Measurements from ENCODE around the gene GPR146.

DNA sequence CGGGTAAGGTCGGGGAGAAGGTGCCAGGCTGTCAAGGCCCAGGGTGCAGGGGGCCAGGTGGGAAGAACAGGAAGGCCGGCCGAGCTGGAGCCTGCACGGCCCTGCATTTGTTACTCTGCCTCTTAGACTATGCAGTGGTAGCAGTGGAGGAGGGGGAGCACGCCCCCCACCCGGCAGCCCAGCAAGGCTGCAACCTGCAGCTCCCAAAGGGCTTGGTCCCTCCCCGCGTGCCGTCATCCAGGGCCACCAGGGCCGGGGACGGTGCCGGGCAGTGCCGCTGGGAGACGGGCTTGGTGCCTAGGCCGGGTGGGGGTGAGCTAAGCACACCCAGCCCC, 36.5 kb downstream of the GPR146 start:
- TF ChIP-seq CTCF (IDR thresholded peaks at IDR 0.05) (no peak), POLR2A (IDR thresholded peaks at IDR 0.05) (no peak), POLR2AphosphoS5 (IDR thresholded peaks at IDR 0.05) (no peak)
